Measurements from ENCODE around the gene REG3G. TPM values are rescaled to one million over a fixed set of nuclear protein-coding genes. Genes with fewer than 3 reads are reported as not detected.

Gene REG3G
- total RNA-seq, 5 donors from 2014 or later (not counting 1 experiment from before 2014, with no cell fraction given) = 0.32 to 0.72 (median 0.38) TPM; not detected in 2

GRCh38 chr2:79005216-79005615 is 20.3 kb upstream of the REG3G start:
- no peaks in the 10 kb centered on the region for H3K27me3 ChIP-seq (replicated peaks in 1 of 2; ENCODE audit: control insufficient read depth in 2 of 2, extremely low read depth in 1 of 2, insufficient read depth in 2 of 2, low read length in 1 of 2)
- Mint-ChIP-seq H3K4me3 (no peak overlapping the region), H3K36me3 (no peaks in the 10 kb centered on the region), H3K27me3 (no peaks in the 10 kb centered on the region), H3K9me3 (peaks cover 4 to 16% (median 12%) of the 10 kb centered on the region in 3 donors), H3K27ac (no peak overlapping the region), H3K4me1 (no peaks in the 10 kb centered on the region)
- no peak overlapping the region for H3K4me3 ChIP-seq (ENCODE audit: control insufficient read depth in 1 of 2, extremely low read depth in 1 of 2, low read length in 1 of 2)
- H3K27ac ChIP-seq (ENCODE audit: low read length) = no peak overlapping the region
- POLR2A ChIA-PET = no interaction called here
- DNase-seq (no peak), ATAC-seq (replicated peaks in 1 of 4) (no peak)
- 89% methylated on average over 3 of the region's 3 CpGs for WGBS (ENCODE audit: insufficient coverage)
- H3K36me3 ChIP-seq (ENCODE audit: control insufficient read depth in 2 of 2, extremely low read depth in 1 of 2, insufficient read depth in 1 of 2, low read length in 1 of 2) = no peaks in the 10 kb centered on the region
- CTCF ChIA-PET = no interaction called here
- no peaks in the 10 kb centered on the region for H3K4me1 ChIP-seq (ENCODE audit: control insufficient read depth in 1 of 2, extremely low read depth in 1 of 2, insufficient read depth in 2 of 2, low read length in 2 of 2)
- H3K9me3 ChIP-seq = no peaks in the 10 kb centered on the region

- no peak for ATAC-seq (replicated peaks in 1 of 4)
- Histone ChIP-seq H3K9me3 (no peaks in the 10 kb centered on the region), H3K4me3 (ENCODE audit: control insufficient read depth in 1 of 2, extremely low read depth in 1 of 2, low read length in 1 of 2) (no peak overlapping the region), H3K36me3 (ENCODE audit: control insufficient read depth in 2 of 2, extremely low read depth in 1 of 2, insufficient read depth in 1 of 2, low read length in 1 of 2) (no peaks in the 10 kb centered on the region), H3K27me3 (replicated peaks in 1 of 2; ENCODE audit: control insufficient read depth in 2 of 2, extremely low read depth in 1 of 2, insufficient read depth in 2 of 2, low read length in 1 of 2) (no peaks in the 10 kb centered on the region), H3K4me1 (ENCODE audit: control insufficient read depth in 1 of 2, extremely low read depth in 1 of 2, insufficient read depth in 2 of 2, low read length in 2 of 2) (no peaks in the 10 kb centered on the region), H3K27ac (ENCODE audit: low read length) (no peak overlapping the region)
- H3K4me1 Mint-ChIP-seq = no peaks in the 10 kb centered on the region
- H3K27ac Mint-ChIP-seq = no peak overlapping the region
- peaks cover 4 to 11% (median 6%) of the 10 kb centered on the region in 3 donors for H3K9me3 Mint-ChIP-seq
- no peaks in the 10 kb centered on the region for H3K27me3 Mint-ChIP-seq
- 61% methylated on average over 2 of the region's 2 CpGs for WGBS (ENCODE audit: insufficient coverage)
- no peaks in the 10 kb centered on the region for H3K36me3 Mint-ChIP-seq
- ChIA-PET CTCF (no interaction called here), POLR2A (no interaction called here)
- no peak for DNase-seq
- no peak overlapping the region for H3K4me3 Mint-ChIP-seq
These were observed 16.1 kb upstream of the REG3G start for GRCh38 chr2:79009388-79009787.

- Histone ChIP-seq H3K4me1 (ENCODE audit: control insufficient read depth in 1 of 2, extremely low read depth in 1 of 2, insufficient read depth in 2 of 2, low read length in 2 of 2) (no peaks in the 10 kb centered on the region), H3K27me3 (replicated peaks in 1 of 2; ENCODE audit: control insufficient read depth in 2 of 2, extremely low read depth in 1 of 2, insufficient read depth in 2 of 2, low read length in 1 of 2) (no peaks in the 10 kb centered on the region), H3K9me3 (no peaks in the 10 kb centered on the region), H3K36me3 (ENCODE audit: control insufficient read depth in 2 of 2, extremely low read depth in 1 of 2, insufficient read depth in 1 of 2, low read length in 1 of 2) (no peaks in the 10 kb centered on the region), H3K4me3 (ENCODE audit: control insufficient read depth in 1 of 2, extremely low read depth in 1 of 2, low read length in 1 of 2) (no peak overlapping the region), H3K27ac (ENCODE audit: low read length) (no peak overlapping the region)
- Mint-ChIP-seq H3K4me1 (no peaks in the 10 kb centered on the region), H3K27ac (no peak overlapping the region), H3K27me3 (no peaks in the 10 kb centered on the region), H3K4me3 (no peak overlapping the region), H3K36me3 (no peaks in the 10 kb centered on the region), H3K9me3 (peaks cover 4 to 9% (median 6%) of the 10 kb centered on the region in 3 donors)
- ATAC-seq (replicated peaks in 1 of 4) (no peak), DNase-seq (no peak)
- ChIA-PET POLR2A (no interaction called here), CTCF (no interaction called here)
- WGBS (ENCODE audit: insufficient coverage) = 80% methylated on average over 3 of the region's 4 CpGs
These were observed 14.0 kb upstream of the REG3G start for GRCh38 chr2:79011496-79011895.

GRCh38 chr2:79013629-79014028 is 11.9 kb upstream of the REG3G start:
- Mint-ChIP-seq H3K4me1 (no peaks in the 10 kb centered on the region), H3K27ac (no peak overlapping the region), H3K9me3 (peaks cover 2 to 12% (median 11%) of the 10 kb centered on the region in 3 donors), H3K36me3 (no peaks in the 10 kb centered on the region), H3K4me3 (no peak overlapping the region), H3K27me3 (no peaks in the 10 kb centered on the region)
- no peaks in the 10 kb centered on the region for H3K9me3 ChIP-seq
- no peak overlapping the region for H3K4me3 ChIP-seq (ENCODE audit: control insufficient read depth in 1 of 2, extremely low read depth in 1 of 2, low read length in 1 of 2)
- H3K36me3 ChIP-seq (ENCODE audit: control insufficient read depth in 2 of 2, extremely low read depth in 1 of 2, insufficient read depth in 1 of 2, low read length in 1 of 2) = no peaks in the 10 kb centered on the region
- ChIA-PET CTCF (no interaction called here), POLR2A (no interaction called here)
- H3K27ac ChIP-seq (ENCODE audit: low read length) = no peak overlapping the region
- DNase-seq (no peak), ATAC-seq (replicated peaks in 1 of 4) (no peak)
- H3K27me3 ChIP-seq (replicated peaks in 1 of 2; ENCODE audit: control insufficient read depth in 2 of 2, extremely low read depth in 1 of 2, insufficient read depth in 2 of 2, low read length in 1 of 2) = no peaks in the 10 kb centered on the region
- 70% methylated on average over 2 of the region's 6 CpGs for WGBS (ENCODE audit: insufficient coverage)
- H3K4me1 ChIP-seq (ENCODE audit: control insufficient read depth in 1 of 2, extremely low read depth in 1 of 2, insufficient read depth in 2 of 2, low read length in 2 of 2) = no peaks in the 10 kb centered on the region

GRCh38 chr2:79016342-79016741 is 9.2 kb upstream of the REG3G start:
- Histone ChIP-seq H3K4me1 (ENCODE audit: control insufficient read depth in 1 of 2, extremely low read depth in 1 of 2, insufficient read depth in 2 of 2, low read length in 2 of 2) (no peaks in the 10 kb centered on the region), H3K4me3 (ENCODE audit: control insufficient read depth in 1 of 2, extremely low read depth in 1 of 2, low read length in 1 of 2) (no peak overlapping the region), H3K27me3 (replicated peaks in 1 of 2; ENCODE audit: control insufficient read depth in 2 of 2, extremely low read depth in 1 of 2, insufficient read depth in 2 of 2, low read length in 1 of 2) (no peaks in the 10 kb centered on the region), H3K9me3 (no peaks in the 10 kb centered on the region), H3K27ac (ENCODE audit: low read length) (no peak overlapping the region), H3K36me3 (ENCODE audit: control insufficient read depth in 2 of 2, extremely low read depth in 1 of 2, insufficient read depth in 1 of 2, low read length in 1 of 2) (no peaks in the 10 kb centered on the region)
- POLR2A ChIA-PET = interaction anchor here in 1 of 2 donors (0.5 kb wide), 1 partner anchor 14 kb away, joined by 3 read pairs; no protein-coding TSS in a partner anchor
- CTCF ChIA-PET = no interaction called here
- Mint-ChIP-seq H3K9me3 (peaks cover 10 to 14% (median 11%) of the 10 kb centered on the region in 3 donors), H3K4me3 (no peak overlapping the region), H3K4me1 (no peaks in the 10 kb centered on the region), H3K27me3 (no peaks in the 10 kb centered on the region), H3K36me3 (no peaks in the 10 kb centered on the region), H3K27ac (no peak overlapping the region)
- no CpG with 5 or more reads among the region's 4 CpGs for WGBS (ENCODE audit: insufficient coverage)
- DNase-seq (no peak), ATAC-seq (replicated peaks in 1 of 4) (no peak)

GRCh38 chr2:79026061-79026460 is 559 bp downstream of the REG3G start:
- POLR2A ChIA-PET = no interaction called here

GRCh38 chr2:79039944-79040343 is 14.4 kb downstream of the REG3G start:
- 48% methylated on average over 2 of the region's 3 CpGs for WGBS (ENCODE audit: insufficient coverage)
- no peak for ATAC-seq (replicated peaks in 1 of 4)
- CTCF ChIA-PET = no interaction called here
- H3K9me3 Mint-ChIP-seq = peaks cover 3 to 8% (median 4%) of the 10 kb centered on the region in 3 donors
- POLR2A ChIA-PET = no interaction called here
- no peak overlapping the region for H3K4me3 Mint-ChIP-seq
- no peak overlapping the region for H3K27ac Mint-ChIP-seq
- Histone ChIP-seq H3K36me3 (ENCODE audit: control insufficient read depth in 2 of 2, extremely low read depth in 1 of 2, insufficient read depth in 1 of 2, low read length in 1 of 2) (no peaks in the 10 kb centered on the region), H3K4me1 (ENCODE audit: control insufficient read depth in 1 of 2, extremely low read depth in 1 of 2, insufficient read depth in 2 of 2, low read length in 2 of 2) (no peaks in the 10 kb centered on the region), H3K4me3 (ENCODE audit: control insufficient read depth in 1 of 2, extremely low read depth in 1 of 2, low read length in 1 of 2) (no peak overlapping the region), H3K27ac (ENCODE audit: low read length) (no peak overlapping the region), H3K27me3 (replicated peaks in 1 of 2; ENCODE audit: control insufficient read depth in 2 of 2, extremely low read depth in 1 of 2, insufficient read depth in 2 of 2, low read length in 1 of 2) (no peaks in the 10 kb centered on the region), H3K9me3 (no peaks in the 10 kb centered on the region)
- no peaks in the 10 kb centered on the region for H3K27me3 Mint-ChIP-seq
- DNase-seq = no peak
- H3K36me3 Mint-ChIP-seq = no peaks in the 10 kb centered on the region
- no peaks in the 10 kb centered on the region for H3K4me1 Mint-ChIP-seq

More at GRCh38 chr2:79026061-79026460, 559 bp downstream of the REG3G start:
- Mint-ChIP-seq H3K36me3 (no peaks in the 10 kb centered on the region), H3K4me1 (no peaks in the 10 kb centered on the region), H3K9me3 (peaks cover 8 to 14% (median 12%) of the 10 kb centered on the region in 3 donors), H3K4me3 (no peak overlapping the region), H3K27me3 (peaks cover 0 to 4% of the 10 kb centered on the region in 2 donors), H3K27ac (no peak overlapping the region)
- Histone ChIP-seq H3K9me3 (no peaks in the 10 kb centered on the region), H3K36me3 (ENCODE audit: control insufficient read depth in 2 of 2, extremely low read depth in 1 of 2, insufficient read depth in 1 of 2, low read length in 1 of 2) (no peaks in the 10 kb centered on the region), H3K4me3 (ENCODE audit: control insufficient read depth in 1 of 2, extremely low read depth in 1 of 2, low read length in 1 of 2) (no peak overlapping the region), H3K27me3 (replicated peaks in 1 of 2; ENCODE audit: control insufficient read depth in 2 of 2, extremely low read depth in 1 of 2, insufficient read depth in 2 of 2, low read length in 1 of 2) (no peaks in the 10 kb centered on the region), H3K4me1 (ENCODE audit: control insufficient read depth in 1 of 2, extremely low read depth in 1 of 2, insufficient read depth in 2 of 2, low read length in 2 of 2) (no peaks in the 10 kb centered on the region), H3K27ac (ENCODE audit: low read length) (no peak overlapping the region)
- CTCF ChIA-PET = no interaction called here
- DNase-seq (no peak), ATAC-seq (replicated peaks in 1 of 4) (no peak)
- WGBS (ENCODE audit: insufficient coverage) = 95% methylated on average over 4 of the region's 4 CpGs
